Measurements from ENCODE around the gene CA5A.
"Not testable (repeated sequence)": the region's sequence is repeated elsewhere in the genome, so short reads cannot be mapped to it uniquely, and the experiment has no call there.

Gene CA5A

DNA sequence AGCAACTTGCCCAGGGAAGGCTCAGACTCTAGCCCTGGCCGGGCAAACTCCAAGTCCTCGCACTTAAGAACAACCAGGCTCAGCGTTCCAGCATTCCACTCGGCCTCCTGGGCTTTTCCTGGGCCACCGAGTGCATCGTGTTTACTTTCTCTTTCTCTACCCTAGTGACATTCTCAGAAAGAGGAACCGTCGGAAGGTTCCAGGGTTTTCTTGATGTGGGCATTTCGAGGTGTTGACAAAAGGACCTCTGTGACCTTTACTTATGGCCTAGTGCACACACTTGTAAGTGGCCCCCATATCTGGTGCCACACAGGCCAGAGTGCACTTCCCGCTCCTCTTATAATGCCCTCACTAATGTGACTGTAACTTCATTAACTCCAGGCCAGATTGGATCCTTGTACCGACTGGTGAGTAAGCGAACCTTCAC is 11.8 kb upstream of the CA5A start:
- no peak for DNase-seq (ENCODE audit: low read depth)

- no peak for DNase-seq (ENCODE audit: low read depth)
Observed at GRCh38 chr16:87947356-87948118, 11.2 kb upstream of the CA5A start.

DNA sequence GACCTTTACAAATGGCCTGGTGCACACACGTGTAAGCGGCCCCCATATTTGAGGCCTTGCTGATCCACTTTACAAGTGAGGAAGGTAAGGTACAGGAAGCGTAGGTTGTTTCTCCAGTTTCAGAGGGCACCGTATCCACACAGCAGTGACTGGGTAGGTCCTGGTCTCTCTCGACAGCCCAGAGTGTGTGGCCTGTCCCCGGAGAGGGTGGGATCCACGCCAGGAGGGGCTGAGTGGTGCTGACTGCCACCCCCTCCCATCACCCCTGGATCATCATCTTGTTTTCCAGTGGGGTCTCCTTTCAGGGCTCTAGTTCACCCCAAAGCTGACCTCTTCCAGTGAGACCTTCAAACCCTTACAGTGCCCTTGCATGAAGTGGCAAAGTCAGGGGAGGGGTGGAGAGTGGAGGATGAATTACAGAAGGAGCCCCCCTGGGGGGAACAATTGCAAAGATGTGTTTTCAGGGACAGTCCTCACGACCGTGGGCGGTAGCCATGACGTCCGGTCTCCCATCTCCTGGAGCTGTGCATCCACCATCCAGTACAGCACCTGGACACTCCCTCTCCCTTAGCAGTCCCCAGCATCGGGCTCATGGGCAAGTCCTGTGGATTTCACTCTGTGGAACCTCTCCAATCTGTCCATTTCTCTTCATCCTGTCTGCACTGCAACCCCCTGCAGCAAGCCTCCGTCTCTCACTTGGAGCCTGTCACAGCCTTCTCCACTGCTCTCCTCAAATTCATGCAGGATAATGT is 10.4 kb upstream of the CA5A start:
- no peak for DNase-seq (ENCODE audit: low read depth)

DNA sequence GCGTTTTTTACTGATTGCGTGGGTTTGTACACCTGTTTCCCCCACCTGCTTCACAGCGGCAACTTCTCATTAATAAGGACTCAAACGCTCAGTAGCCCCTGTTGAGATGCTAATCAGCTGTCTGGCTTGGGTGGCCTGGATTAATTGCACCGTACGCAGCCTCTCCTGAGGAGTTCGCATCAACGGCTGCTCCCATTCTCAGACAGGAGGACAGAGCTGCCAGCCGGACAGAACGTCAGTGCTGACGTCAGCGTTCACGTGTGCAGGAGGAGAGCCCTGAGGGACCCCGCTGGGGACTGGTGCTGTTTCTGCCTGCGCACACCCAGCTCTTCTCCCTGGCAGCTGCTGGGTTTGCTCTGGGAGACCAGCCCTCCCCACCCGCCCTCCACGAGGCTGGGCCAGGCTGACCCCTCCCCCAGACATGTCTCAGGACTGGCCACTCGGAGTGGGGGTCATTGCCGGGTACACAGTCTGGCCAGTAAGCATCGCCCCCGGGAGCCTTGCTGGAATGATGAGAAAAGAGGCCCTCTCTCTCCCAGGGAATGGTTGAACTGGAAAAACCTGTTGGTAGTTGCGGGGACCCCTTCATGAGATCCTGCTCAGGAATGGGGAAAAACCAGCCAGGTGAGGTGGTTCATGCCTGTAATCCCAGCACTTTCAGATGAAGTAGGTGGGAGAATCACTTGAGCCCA is 9.2 kb upstream of the CA5A start:
- DNase-seq (ENCODE audit: low read depth) = no peak

DNA sequence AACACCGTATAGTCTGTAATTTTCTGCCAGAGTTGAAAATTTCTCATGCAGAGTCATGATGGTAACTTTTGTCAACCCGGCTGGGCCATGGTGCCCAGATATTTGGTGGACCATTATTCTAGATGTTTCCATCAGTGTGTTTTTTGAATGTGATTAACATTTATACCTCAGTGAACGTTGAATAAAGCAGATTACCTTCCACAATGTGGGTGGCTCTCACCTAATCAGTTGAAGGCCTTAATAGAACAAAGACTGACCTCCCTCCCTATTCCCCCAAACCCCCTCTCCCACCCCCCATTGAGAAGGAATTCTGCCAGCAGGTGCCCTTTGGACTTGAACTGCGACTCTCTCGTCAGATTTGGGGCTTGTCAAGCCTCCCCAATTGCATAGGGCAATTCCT is 6.4 kb upstream of the CA5A start:
- DNase-seq (ENCODE audit: low read depth) = no peak

DNA sequence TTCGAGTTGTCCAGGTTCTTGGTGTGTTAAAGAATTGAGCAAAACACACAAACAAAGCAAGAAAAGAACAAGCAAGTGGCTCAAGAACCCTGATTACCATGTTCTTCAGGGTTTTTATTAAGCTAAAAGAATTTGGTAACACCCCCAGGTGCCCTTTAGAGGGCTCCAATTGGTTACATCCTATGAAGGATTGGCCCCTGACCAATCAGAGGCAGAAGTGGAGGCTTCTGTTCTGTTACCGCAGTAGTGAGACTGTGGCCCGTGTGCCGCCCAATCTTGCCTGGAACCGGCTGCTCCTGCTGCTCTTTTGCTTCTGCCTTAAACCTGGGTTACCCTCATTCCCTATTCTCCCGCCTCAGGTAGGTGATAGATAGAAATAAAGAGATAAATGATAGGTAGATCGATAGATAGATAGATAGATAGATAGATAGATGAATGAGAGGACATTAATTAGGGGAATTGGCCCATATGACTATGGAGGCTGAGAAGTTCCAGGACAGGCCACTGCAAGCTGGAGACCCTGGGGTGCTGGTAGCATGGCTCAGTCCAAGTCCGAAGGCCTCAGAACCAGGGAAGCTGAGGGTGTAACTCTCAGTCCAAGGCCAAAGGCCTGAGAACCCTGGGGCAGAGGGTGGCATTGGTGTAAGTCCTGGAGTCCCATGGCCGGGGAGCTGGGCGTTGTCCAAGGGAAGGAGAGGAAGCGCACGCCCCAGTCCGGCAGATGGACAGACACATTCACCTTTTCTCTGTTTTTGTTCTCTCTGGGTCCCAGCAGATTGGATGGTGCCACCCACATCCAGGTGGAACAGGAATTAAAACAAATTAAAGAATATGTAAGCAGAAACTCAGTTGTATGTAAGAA is 3.5 kb upstream of the CA5A start:
- DNase-seq (ENCODE audit: low read depth) = no peak

DNA sequence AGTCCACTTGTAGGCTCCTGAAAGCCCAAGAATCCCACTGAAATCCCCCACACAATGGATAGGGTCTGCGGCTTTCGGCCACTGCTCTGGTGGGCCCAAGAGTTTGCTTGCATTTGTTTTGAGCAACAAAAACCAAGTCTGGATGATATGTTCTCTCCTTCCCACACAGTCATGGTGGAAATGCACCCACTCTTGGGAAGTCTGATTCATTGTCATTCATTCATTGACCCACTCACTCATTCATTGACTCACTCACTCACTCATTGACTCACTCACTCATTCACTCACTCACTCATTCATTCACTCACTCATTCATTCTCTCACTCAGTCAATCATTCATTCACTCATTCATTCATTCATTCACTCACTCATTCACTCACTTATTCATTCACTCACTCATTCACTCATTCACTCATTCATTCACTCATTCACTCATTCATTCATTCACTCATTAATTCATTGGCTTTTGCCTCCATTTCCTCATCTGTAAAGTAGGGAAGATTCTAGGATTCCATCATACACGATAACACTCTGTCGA is 2.2 kb upstream of the CA5A start:
- no peak for DNase-seq (ENCODE audit: low read depth)

GRCh38 chr16:87937231-87937542 is 858 bp upstream of the CA5A start:
- DNase-seq (ENCODE audit: low read depth) = not testable (repeated sequence)

GRCh38 chr16:87936016-87936374 is 334 bp downstream of the CA5A start:
- DNase-seq (ENCODE audit: low read depth) = not testable (repeated sequence)

DNA sequence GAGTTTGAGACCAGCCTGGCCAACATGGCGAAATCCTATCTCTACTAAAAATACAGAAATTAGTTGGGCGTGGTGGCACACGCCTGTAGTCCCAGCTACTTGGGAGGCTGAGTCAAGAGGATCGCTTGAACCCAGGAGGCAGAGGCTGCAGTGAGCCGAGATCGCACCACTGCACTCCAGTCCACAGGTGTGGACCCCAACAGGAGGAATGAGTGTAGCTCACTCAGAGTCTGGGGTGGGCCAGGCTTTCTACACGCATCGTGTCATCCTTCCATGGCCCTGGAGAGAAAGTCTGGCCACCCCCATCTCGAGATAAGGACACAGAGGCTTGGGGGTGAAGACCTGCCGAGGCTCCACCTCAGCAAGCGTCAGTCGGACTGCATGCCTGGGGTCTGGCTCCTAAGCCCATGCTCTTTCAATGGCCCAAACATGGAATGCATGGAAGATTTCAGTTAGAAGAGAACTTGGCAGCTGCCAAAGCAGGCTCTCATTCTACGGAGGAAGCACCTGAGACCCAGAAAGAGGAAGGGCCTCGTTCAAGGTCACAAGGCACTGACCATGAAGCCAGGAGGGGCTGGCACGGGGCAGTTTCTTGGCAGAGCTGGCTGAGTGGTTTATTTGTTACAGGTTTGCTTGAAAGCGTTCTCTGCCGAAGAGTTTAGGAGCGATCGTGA is 1.4 kb downstream of the CA5A start:
- not testable (repeated sequence) for DNase-seq (ENCODE audit: low read depth)

DNA sequence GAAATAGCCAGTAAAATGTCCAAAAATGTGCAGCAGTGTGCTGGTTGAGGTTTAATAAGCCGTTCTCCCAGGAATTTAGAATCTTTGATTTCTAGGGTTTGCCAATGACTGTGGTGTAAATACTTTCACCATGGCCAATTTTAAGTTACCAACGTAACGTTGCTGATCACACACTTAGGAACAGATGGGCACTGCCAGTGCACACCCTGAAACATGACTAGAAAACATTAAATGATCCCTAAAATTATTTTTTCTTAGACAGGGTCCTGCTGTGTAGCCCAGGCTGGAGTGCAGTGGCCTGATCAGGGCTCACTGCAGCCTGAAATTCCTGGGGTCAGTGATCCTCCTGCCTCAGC is 3.2 kb downstream of the CA5A start:
- no peak for DNase-seq (ENCODE audit: low read depth)

DNA sequence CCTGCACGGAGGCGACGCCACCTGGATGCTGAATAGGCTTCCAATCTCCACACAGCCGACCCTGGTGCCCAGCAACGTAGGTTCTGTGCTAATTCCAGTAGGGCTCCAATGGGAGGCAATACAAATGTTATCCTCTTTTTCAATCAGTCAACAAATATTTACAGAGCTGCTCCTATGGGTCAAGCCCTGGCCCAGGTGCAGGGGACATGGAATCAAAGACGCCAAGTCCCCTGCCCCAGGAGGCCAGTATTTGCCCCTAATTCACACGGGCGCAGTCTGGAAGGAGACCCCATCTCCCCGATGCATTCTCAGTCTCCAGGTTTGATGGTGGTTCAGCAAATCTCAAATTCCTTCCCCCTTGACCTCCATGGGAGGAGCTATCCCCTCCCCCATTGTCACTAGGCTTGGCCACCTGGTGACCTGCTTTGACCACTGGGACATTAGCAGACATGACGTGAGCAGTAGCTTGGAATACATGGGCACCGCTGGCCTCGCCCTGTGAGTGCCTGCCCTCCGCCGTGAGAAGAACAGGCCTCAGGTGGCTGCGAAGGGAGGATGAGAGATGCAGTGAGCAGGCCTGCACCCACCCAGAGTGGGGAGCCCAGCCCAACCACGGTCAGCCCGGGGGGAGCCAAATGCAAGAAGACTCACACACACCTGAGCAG is 3.7 kb downstream of the CA5A start:
- not testable (repeated sequence) for DNase-seq (ENCODE audit: low read depth)

- DNase-seq (ENCODE audit: low read depth) = no peak
Observed at GRCh38 chr16:87931504-87931903, 4.8 kb downstream of the CA5A start.

DNA sequence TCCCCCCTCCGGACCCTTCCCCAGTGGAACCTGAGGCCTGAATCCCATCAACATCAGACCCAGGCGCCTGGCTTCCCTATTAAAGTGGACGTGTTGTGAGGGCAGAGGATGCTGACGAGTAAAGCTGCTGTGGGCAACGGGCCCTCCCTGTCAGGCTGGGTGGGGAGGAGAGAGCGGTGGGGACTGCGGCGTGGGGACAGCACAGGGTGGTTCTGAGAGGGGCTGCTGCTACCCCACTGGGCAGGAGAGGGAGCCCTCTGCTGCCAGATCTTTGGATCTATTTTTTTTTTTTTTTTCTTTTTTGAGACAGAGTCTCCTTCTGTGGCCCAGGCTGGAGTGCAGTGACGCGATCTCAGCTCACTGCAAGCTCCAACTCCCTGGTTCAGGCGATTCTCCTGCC is 5.9 kb downstream of the CA5A start:
- no peak for DNase-seq (ENCODE audit: low read depth)

DNA sequence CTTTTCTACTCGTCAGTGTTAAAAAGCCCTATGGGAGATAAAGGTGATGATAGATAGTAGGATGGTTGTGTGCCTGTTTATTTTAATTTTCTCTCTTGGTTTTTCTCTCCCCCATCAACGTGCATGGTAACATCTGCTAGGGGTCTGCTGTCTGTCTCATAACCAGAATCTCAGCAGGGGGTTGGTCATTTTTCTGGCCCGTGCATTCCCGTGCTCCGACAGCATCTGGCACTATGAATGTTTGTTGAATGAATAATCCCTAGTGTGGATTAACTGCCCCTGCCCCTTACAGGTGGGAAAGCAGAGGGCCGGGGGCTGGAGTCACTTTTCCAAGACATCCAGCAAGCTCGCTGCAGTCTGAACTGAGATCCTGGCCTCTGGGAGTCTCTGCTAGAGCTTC is 6.3 kb downstream of the CA5A start:
- no peak for DNase-seq (ENCODE audit: low read depth)

DNA sequence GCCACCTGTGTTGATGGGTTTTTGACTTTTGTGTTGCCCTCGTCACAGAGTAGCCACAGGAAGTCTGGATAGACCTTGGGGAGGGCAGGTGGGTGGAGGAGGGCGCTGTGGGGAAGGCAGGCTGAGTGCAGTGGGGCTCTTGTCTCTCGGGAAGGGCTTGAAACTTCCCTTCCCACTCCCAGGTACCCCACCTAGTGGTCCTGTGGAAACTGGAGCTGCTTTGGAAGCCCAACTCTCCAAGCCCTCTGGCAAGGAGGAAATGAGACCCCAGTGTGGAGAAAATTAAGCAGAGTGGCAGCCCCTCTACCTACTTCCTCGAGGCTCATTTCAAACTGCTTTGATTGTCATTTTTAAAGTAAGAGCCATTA is 9.2 kb downstream of the CA5A start:
- no peak for DNase-seq (ENCODE audit: low read depth)

GRCh38 chr16:87926246-87927194 is 9.8 kb downstream of the CA5A start:
- no peak for DNase-seq (ENCODE audit: low read depth)

GRCh38 chr16:87924811-87925670 is 11.3 kb downstream of the CA5A start:
- DNase-seq (ENCODE audit: low read depth) = no peak

Measured in activated T-cell treated with anti-CD3 and anti-CD28 coated beads for 1 hour (primary cell).